OCI-LY1 (cell line): ENCODE results near the gene CAVIN4.

Source experiments
- CTCF ChIP-seq: fragments of 200-600 bp; sonication (generic), shearing (Covaris generic); IDR thresholded peaks from 2 replicates; pipeline ENCODE4 v1.5.1; 2017; ENCODE audit warnings: mild to moderate bottlenecking, antibody characterized with exemption, low read length, moderate library complexity, mixed read lengths
- EZH2 ChIP-seq: fragments of 200-600 bp; sonication (generic), shearing (Covaris generic); IDR thresholded peaks from 2 replicates; pipeline ENCODE4 v1.8.0; 2017; ENCODE audit warnings: borderline replicate concordance, mixed run types, mild to moderate bottlenecking, antibody characterized with exemption, low read length, moderate library complexity, mixed read lengths

DNA sequence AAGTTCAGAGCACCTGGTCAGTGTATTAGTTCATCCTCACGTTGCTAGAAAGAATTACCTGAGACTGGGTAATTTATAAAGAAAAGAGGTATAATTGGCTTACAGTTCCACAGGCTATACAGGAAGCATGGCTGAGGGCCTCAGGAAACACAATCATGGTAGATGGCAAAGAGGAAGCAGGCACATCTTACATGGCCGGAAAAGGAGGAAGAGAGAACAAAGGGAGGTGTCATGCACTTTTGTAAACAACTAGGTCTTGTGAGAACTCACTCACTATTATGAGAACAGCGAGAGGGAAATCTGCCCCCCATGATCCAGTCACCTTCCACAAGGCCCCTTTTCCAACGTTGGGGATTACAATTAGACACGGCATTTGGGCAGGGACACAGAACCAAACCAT is 28.8 kb upstream of the CAVIN4 start:
- no peak for TF ChIP-seq CTCF
- no peak for TF ChIP-seq EZH2
